ENCODE results near the gene TRIO.

TRIO gene

GRCh38 chr5:14308384-14309154, 165.4 kb downstream of the TRIO start:
- no peak overlapping the region for H3K4me3 ChIP-seq (ENCODE audit: low read length)
- no peak for TF ChIP-seq CTCF (conservative IDR thresholded peaks at IDR 0.05; ENCODE audit: low read length)
- DNase-seq (ENCODE audit: low read depth) = no peak

- TF ChIP-seq CTCF (conservative IDR thresholded peaks at IDR 0.05; ENCODE audit: low read length) = no peak
- no peak for DNase-seq (ENCODE audit: low read depth)
- H3K4me3 ChIP-seq (ENCODE audit: low read length) = no peak overlapping the region
These were observed 166.1 kb downstream of the TRIO start for GRCh38 chr5:14309199-14309598.

- no peak for DNase-seq (ENCODE audit: low read depth)
- H3K4me3 ChIP-seq (ENCODE audit: low read length) = no peak overlapping the region
- no peak for TF ChIP-seq CTCF (conservative IDR thresholded peaks at IDR 0.05; ENCODE audit: low read length)
These were observed 166.9 kb downstream of the TRIO start for GRCh38 chr5:14309878-14310531.

GRCh38 chr5:14310901-14311300, 167.8 kb downstream of the TRIO start:
- H3K4me3 ChIP-seq (ENCODE audit: low read length) = no peak overlapping the region
- TF ChIP-seq CTCF (conservative IDR thresholded peaks at IDR 0.05; ENCODE audit: low read length) = no peak
- DNase-seq (ENCODE audit: low read depth) = no peak

- DNase-seq (ENCODE audit: low read depth) = no peak
- TF ChIP-seq CTCF (conservative IDR thresholded peaks at IDR 0.05; ENCODE audit: low read length) = no peak
- H3K4me3 ChIP-seq (ENCODE audit: low read length) = no peak overlapping the region
These were observed 171.0 kb downstream of the TRIO start for GRCh38 chr5:14313986-14314690.

GRCh38 chr5:14316471-14316870, 173.3 kb downstream of the TRIO start:
- no peak overlapping the region for H3K4me3 ChIP-seq (ENCODE audit: low read length)
- no peak for DNase-seq (ENCODE audit: low read depth)
- TF ChIP-seq CTCF (conservative IDR thresholded peaks at IDR 0.05; ENCODE audit: low read length) = no peak
